HG03342 (cell line): Measurements from ENCODE around the gene GPR171.
A peak's percentile ranks its signal among the peaks of the same experiment; 100 is the strongest.
"Not testable (repeated sequence)": the region's sequence is repeated elsewhere in the genome, so short reads cannot be mapped to it uniquely, and the experiment has no call there.

Experiments used
- ATAC-seq: cut with Tn5 transposase; IDR thresholded peaks from one replicate; pipeline ENCODE4 v1.9.1; 2021; ENCODE audit warnings: mild to moderate bottlenecking, moderate library complexity; ENCODE audit not compliant: unreplicated experiment

GPR171 gene

GRCh38 chr3:151203051-151203420 lies at the start of gene GPR171:
Gene GPR171 (minus strand): TSS chr3:151203216. CDS start chr3:151199386, 3,830 bp downstream.
- peak; percentile 83 for ATAC-seq

GRCh38 chr3:151248772-151249337 lies 45.8 kb upstream of the GPR171 start:
- no peak for ATAC-seq

GRCh38 chr3:151242006-151242405 lies 39.0 kb upstream of the GPR171 start:
- ATAC-seq = not testable (repeated sequence)

GRCh38 chr3:151236736-151237135 lies 33.7 kb upstream of the GPR171 start:
- ATAC-seq = no peak

GRCh38 chr3:151236316-151236715 lies 33.3 kb upstream of the GPR171 start:
- ATAC-seq = no peak

GRCh38 chr3:151234825-151235224 lies 31.8 kb upstream of the GPR171 start:
- no peak for ATAC-seq

GRCh38 chr3:151232991-151233390 lies 30.0 kb upstream of the GPR171 start:
- ATAC-seq = no peak

- ATAC-seq = not testable (repeated sequence)
These were observed 29.4 kb upstream of the GPR171 start for GRCh38 chr3:151232403-151232802.

GRCh38 chr3:151230646-151231045 lies 27.6 kb upstream of the GPR171 start:
- ATAC-seq = peak; percentile 57

GRCh38 chr3:151228666-151229040 lies 25.6 kb upstream of the GPR171 start:
- peak; percentile 32 for ATAC-seq

GRCh38 chr3:151227807-151228665 lies 25.0 kb upstream of the GPR171 start:
- ATAC-seq = peak; percentile 80

- peak; percentile 27 for ATAC-seq
These were observed 24.3 kb upstream of the GPR171 start for GRCh38 chr3:151227266-151227806.

- no peak for ATAC-seq
These were observed 23.8 kb upstream of the GPR171 start for GRCh38 chr3:151226825-151227224.

GRCh38 chr3:151226088-151226563 lies 23.1 kb upstream of the GPR171 start:
- ATAC-seq = no peak

GRCh38 chr3:151225040-151225975 lies 22.3 kb upstream of the GPR171 start:
- ATAC-seq = no peak

GRCh38 chr3:151224268-151224866 lies 21.4 kb upstream of the GPR171 start:
- no peak for ATAC-seq

- no peak for ATAC-seq
These were observed 16.0 kb upstream of the GPR171 start for GRCh38 chr3:151219056-151219455.

GRCh38 chr3:151218136-151218535 lies 15.1 kb upstream of the GPR171 start:
- ATAC-seq = no peak

- ATAC-seq = no peak
These were observed 13.9 kb upstream of the GPR171 start for GRCh38 chr3:151216641-151217607.
